PFSK-1 (cell line): ENCODE results near the gene MBD6.

Source experiments
- SIN3A ChIP-seq: IDR thresholded peaks from 2 replicates; pipeline ENCODE4 v1.6.1; 2012; ENCODE audit warnings: mild to moderate bottlenecking, low read length, moderate library complexity, borderline replicate concordance; ENCODE audit not compliant: insufficient read depth
- TAF1 ChIP-seq: IDR thresholded peaks from 2 replicates; pipeline ENCODE4 v1.6.1; 2012; ENCODE audit warnings: low read length, control low read depth, borderline replicate concordance; ENCODE audit not compliant: insufficient read depth
- TF ChIP-seq, protein P1 (sequence below), 2 experiments: IDR thresholded peaks; 2 replicates each; pipeline versions ENCODE4 v1.6.1 to v1.8.0; 2011 to 2012; ENCODE audit warnings: low read depth in 2 of 2, low read length in 2 of 2, control low read depth in 1 of 2, inconsistent platforms in 1 of 2, mild to moderate bottlenecking in 1 of 2, moderate library complexity in 1 of 2; ENCODE audit not compliant: insufficient read depth in 1 of 2

DNA sequence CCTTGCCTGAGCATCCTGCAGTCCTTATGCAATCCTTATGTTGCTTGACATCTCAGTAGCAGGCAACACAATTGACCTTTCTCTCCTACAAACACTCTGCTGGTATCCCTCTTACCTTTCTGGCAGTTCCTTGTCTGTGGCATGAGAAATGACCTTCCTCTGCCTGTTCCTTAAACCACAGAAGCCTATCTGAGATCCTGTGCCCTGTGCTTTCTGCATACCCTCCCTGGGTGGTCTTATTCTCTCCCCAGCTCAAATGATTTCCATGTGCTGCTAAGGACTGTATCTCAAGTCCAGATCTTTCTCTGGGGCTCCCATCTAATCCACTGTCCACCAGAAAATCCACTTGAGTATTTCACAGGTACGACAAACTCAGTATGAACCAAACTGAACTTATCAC lies 41.0 kb upstream of the MBD6 start:
- TF ChIP-seq SIN3A (no peak), TAF1 (no peak)
- TF ChIP-seq, protein P1, sequence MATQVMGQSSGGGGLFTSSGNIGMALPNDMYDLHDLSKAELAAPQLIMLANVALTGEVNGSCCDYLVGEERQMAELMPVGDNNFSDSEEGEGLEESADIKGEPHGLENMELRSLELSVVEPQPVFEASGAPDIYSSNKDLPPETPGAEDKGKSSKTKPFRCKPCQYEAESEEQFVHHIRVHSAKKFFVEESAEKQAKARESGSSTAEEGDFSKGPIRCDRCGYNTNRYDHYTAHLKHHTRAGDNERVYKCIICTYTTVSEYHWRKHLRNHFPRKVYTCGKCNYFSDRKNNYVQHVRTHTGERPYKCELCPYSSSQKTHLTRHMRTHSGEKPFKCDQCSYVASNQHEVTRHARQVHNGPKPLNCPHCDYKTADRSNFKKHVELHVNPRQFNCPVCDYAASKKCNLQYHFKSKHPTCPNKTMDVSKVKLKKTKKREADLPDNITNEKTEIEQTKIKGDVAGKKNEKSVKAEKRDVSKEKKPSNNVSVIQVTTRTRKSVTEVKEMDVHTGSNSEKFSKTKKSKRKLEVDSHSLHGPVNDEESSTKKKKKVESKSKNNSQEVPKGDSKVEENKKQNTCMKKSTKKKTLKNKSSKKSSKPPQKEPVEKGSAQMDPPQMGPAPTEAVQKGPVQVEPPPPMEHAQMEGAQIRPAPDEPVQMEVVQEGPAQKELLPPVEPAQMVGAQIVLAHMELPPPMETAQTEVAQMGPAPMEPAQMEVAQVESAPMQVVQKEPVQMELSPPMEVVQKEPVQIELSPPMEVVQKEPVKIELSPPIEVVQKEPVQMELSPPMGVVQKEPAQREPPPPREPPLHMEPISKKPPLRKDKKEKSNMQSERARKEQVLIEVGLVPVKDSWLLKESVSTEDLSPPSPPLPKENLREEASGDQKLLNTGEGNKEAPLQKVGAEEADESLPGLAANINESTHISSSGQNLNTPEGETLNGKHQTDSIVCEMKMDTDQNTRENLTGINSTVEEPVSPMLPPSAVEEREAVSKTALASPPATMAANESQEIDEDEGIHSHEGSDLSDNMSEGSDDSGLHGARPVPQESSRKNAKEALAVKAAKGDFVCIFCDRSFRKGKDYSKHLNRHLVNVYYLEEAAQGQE (IDR thresholded peaks at IDR 0.05; ENCODE audit: insufficient read depth in 1 of 2, low read depth in 2 of 2, low read length in 2 of 2), result no peak
